Testis (tissue), 2 donors: Measurements from ENCODE around the gene EXOC3.

Source experiments
- POLR2A ChIP-seq: fragments of 450-650 bp; IDR thresholded peaks from one replicate; pipeline ENCODE4 v1.6.1; 2017; ENCODE audit warnings: antibody characterized with exemption, mild to moderate bottlenecking, moderate library complexity
- TF ChIP-seq, protein P1 (sequence below), 3 experiments: fragments of 450-650 bp in 2 of 3; fragments of 200-600 bp in 1 of 3; sonication (generic) in 1 of 3; IDR thresholded peaks; one replicate each; pipeline ENCODE4 v1.5.1; 2016 to 2019; ENCODE audit warnings: antibody characterized with exemption in 3 of 3, mild to moderate bottlenecking in 2 of 3, moderate library complexity in 1 of 3

DNA sequence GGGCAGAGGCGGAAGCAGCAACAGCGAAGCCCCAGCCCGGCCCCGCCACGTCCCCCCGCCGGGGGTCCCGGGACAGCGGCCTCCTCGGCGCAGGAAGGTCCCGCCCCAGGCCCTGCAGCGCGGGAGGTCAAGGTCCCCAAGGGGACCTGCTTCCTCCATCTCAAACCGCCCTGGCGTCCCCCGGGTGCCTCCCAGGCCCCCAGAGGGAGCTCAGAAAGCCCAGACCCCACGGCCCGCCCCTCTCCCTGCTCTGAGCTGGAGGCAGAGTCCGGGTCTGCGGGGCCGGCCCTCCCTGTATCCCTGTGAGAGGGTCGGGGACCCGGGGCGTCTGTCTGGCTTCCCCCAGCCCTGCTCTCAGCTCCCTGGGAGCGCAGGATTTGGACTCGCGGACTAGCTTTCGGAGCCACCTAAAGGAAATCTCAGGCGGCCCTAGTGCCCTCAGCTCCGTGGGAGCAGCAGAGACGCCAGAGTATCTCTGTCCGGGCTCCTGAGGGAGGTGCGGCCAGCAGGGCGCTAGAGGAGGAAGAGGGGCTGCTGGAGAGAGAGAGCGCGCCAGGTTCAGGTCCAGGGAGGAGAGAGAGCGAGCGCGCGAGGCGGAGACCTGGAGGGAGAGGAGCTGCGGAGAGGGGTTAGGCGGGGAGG, 30.7 kb downstream of the EXOC3 start:
- TF ChIP-seq, protein P1, sequence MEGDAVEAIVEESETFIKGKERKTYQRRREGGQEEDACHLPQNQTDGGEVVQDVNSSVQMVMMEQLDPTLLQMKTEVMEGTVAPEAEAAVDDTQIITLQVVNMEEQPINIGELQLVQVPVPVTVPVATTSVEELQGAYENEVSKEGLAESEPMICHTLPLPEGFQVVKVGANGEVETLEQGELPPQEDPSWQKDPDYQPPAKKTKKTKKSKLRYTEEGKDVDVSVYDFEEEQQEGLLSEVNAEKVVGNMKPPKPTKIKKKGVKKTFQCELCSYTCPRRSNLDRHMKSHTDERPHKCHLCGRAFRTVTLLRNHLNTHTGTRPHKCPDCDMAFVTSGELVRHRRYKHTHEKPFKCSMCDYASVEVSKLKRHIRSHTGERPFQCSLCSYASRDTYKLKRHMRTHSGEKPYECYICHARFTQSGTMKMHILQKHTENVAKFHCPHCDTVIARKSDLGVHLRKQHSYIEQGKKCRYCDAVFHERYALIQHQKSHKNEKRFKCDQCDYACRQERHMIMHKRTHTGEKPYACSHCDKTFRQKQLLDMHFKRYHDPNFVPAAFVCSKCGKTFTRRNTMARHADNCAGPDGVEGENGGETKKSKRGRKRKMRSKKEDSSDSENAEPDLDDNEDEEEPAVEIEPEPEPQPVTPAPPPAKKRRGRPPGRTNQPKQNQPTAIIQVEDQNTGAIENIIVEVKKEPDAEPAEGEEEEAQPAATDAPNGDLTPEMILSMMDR (IDR thresholded peaks at IDR 0.05) = no peak
- TF ChIP-seq POLR2A = no peak
